Osteocyte (in vitro differentiated cells): ENCODE results near the gene PGLYRP4. TPM values are rescaled to one million over a fixed set of nuclear protein-coding genes. Genes with fewer than 3 reads are reported as not detected.

Experiments used
- DNase-seq: peaks from one replicate; pipeline ENCODE4 v3.0.0; 2021; ENCODE audit warnings: mixed read lengths; ENCODE audit not compliant: unreplicated experiment; ENCODE audit errors: extremely low spot score
- H3K27ac Mint-ChIP-seq: one replicate; pipeline ENCODE4 v1.8.0; 2021; ENCODE audit warnings: mild to moderate bottlenecking, mixed read lengths; ENCODE audit not compliant: unreplicated experiment
- H3K27me3 Mint-ChIP-seq: one replicate; pipeline ENCODE4 v1.8.0; 2021; ENCODE audit warnings: mixed read lengths; ENCODE audit not compliant: unreplicated experiment
- H3K36me3 Mint-ChIP-seq: one replicate; pipeline ENCODE4 v1.8.0; 2021; ENCODE audit warnings: mixed read lengths; ENCODE audit not compliant: unreplicated experiment
- H3K4me1 Mint-ChIP-seq: one replicate; pipeline ENCODE4 v1.8.0; 2021; ENCODE audit warnings: mixed read lengths; ENCODE audit not compliant: unreplicated experiment
- H3K4me3 Mint-ChIP-seq: one replicate; pipeline ENCODE4 v1.8.0; 2021; ENCODE audit warnings: mild to moderate bottlenecking, moderate library complexity, mixed read lengths; ENCODE audit not compliant: unreplicated experiment
- H3K9me3 Mint-ChIP-seq: one replicate; pipeline ENCODE4 v1.8.0; 2021; ENCODE audit warnings: mixed read lengths; ENCODE audit not compliant: unreplicated experiment
- total RNA-seq: library from RNA; stranded (reverse); gene quantifications from 2 replicates; pipeline ENCODE4 v1.2.1, GENCODE V29; 2021
- TF ChIP-seq, protein P1 (sequence below): fragments of 200-600 bp; sonication (generic); IDR thresholded peaks from 2 replicates; pipeline ENCODE4 v1.5.0; 2021; ENCODE audit warnings: antibody characterized with exemption, mild to moderate bottlenecking, moderate library complexity

The PGLYRP4 gene
- total RNA-seq, 1 donor from 2014 or later = not detected

GRCh38 chr1:153356392-153357075, 7.9 kb upstream of the PGLYRP4 start:
- Mint-ChIP-seq H3K27me3 (peaks cover 6% of the 10 kb centered on the region), H3K4me1 (no peaks in the 10 kb centered on the region), H3K9me3 (no peaks in the 10 kb centered on the region), H3K27ac (no peak overlapping the region), H3K36me3 (no peaks in the 10 kb centered on the region), H3K4me3 (no peak overlapping the region)
- DNase-seq = peak; percentile 82
- TF ChIP-seq, protein P1, sequence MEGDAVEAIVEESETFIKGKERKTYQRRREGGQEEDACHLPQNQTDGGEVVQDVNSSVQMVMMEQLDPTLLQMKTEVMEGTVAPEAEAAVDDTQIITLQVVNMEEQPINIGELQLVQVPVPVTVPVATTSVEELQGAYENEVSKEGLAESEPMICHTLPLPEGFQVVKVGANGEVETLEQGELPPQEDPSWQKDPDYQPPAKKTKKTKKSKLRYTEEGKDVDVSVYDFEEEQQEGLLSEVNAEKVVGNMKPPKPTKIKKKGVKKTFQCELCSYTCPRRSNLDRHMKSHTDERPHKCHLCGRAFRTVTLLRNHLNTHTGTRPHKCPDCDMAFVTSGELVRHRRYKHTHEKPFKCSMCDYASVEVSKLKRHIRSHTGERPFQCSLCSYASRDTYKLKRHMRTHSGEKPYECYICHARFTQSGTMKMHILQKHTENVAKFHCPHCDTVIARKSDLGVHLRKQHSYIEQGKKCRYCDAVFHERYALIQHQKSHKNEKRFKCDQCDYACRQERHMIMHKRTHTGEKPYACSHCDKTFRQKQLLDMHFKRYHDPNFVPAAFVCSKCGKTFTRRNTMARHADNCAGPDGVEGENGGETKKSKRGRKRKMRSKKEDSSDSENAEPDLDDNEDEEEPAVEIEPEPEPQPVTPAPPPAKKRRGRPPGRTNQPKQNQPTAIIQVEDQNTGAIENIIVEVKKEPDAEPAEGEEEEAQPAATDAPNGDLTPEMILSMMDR = no peak

DNA sequence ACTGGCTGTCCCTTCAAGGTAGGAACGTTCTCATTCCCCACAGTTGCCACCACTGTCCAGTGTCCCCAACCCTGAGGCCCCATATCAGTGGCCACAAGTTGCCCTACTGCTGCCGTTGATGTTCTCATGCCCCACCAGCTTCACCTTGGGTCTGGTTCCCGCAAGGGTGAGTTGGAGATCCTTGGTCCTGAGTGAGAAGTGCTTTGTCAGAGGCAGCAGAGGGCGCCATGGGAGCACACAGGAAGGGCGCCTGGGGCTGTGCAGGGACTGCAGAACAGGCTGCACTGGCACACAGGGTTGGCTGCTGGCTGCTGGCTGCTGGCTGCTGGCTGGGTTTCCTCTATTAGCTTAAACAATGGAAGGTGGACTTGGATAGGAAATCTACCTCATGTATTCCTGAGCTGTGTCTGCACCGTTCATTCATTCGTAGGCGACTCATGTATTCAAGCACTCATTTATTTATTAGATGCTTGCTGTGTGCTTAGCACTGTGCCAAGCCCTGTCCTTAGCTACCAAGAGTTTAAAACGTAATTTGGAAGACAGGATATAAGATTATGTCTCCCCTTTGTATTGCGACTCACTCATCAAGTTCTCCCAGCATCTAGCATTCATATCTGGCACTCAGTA, 6.9 kb upstream of the PGLYRP4 start:
- Mint-ChIP-seq H3K27me3 (peaks cover 16% of the 10 kb centered on the region), H3K27ac (no peak overlapping the region), H3K4me3 (no peak overlapping the region), H3K4me1 (no peaks in the 10 kb centered on the region), H3K9me3 (no peaks in the 10 kb centered on the region), H3K36me3 (no peaks in the 10 kb centered on the region)
- peak; percentile 84 for DNase-seq
- TF ChIP-seq, protein P1 = peak; percentile 39

GRCh38 chr1:153354515-153355193, 6.0 kb upstream of the PGLYRP4 start:
- H3K27me3 Mint-ChIP-seq = peaks cover 16% of the 10 kb centered on the region
- H3K27ac Mint-ChIP-seq = no peak overlapping the region
- peak; percentile 60 for DNase-seq
- no peak overlapping the region for H3K4me3 Mint-ChIP-seq
- no peaks in the 10 kb centered on the region for H3K36me3 Mint-ChIP-seq
- H3K4me1 Mint-ChIP-seq = no peaks in the 10 kb centered on the region
- no peaks in the 10 kb centered on the region for H3K9me3 Mint-ChIP-seq
- TF ChIP-seq, protein P1 = no peak

DNA sequence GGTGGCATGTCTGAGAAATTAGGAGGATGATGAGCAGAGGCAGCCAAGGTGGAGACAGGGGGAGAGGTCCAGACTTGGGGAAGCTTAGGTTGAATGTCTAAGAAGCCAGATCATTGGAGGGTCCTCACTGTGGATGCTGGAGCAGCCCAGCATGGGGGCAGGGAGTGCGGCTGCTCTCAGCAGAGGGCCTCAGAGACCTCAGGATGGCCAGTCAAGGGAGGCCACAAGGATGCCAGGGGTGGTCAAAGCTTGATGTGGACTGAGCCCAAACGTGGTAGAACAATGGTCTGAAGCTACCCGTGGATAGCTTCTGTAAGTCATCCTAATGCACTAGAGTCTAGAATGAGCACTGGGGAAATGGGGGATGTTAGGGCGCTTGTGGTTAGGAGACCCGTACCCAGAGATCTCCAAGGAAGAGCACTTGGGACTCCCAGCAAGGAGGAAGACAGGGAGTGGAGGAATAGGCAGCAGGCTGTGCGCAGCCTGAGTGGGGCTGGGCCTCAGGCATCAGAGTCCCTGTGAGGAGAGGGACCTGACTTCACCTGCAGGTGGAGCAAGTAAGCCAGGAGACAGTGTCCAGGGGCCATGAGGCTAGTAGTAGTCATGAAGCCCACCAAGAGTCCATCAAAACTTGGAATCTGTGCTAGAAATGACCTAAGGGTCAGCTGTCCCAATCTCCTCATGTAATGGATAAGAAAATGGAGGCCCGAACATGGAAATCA, 4.7 kb upstream of the PGLYRP4 start:
- no peaks in the 10 kb centered on the region for H3K9me3 Mint-ChIP-seq
- H3K36me3 Mint-ChIP-seq = no peaks in the 10 kb centered on the region
- TF ChIP-seq, protein P1 = peak; percentile 41
- peak; percentile 66 for DNase-seq
- H3K27me3 Mint-ChIP-seq = peaks cover 20% of the 10 kb centered on the region
- no peaks in the 10 kb centered on the region for H3K4me1 Mint-ChIP-seq
- H3K27ac Mint-ChIP-seq = no peak overlapping the region
- no peak overlapping the region for H3K4me3 Mint-ChIP-seq
